GM19455 (cell line): ENCODE measurements around the gene DNASE1L1.
A peak's percentile ranks its signal among the peaks of the same experiment; 100 is the strongest.

Experiments used
- ATAC-seq: cut with Tn5 transposase; IDR thresholded peaks from one replicate; pipeline ENCODE4 v1.9.1; 2021; ENCODE audit not compliant: unreplicated experiment

DNASE1L1 gene

DNA sequence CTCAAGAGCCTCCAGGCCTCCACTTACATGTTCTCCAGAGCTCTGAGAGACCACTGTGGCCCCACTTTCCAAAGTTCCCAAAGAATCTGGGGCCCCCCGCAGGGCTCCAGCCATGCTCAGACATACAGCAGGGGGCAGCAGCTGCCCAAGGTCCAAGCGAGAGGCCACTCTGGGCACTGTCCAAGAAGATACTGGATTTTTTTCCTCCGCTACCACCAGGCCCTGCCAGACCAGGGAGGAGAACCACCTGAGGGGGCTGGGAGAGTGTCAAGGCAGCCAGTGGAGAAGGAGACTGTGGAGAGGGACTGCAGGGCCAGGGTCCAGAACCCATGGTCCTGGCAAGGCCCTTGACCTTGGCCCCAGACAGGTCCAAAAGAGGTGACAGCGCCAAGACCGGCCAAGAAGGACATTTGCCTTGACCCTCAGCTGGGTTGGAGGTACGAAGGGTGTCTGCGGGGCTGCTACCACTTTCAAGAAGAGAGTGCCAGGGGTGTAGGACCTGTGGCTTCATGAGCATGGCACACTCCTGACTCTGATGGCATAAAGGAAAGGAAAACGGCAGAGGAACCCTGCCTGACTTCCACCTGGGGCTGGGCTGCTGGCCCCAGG, 24.7 kb downstream of the DNASE1L1 start:
- ATAC-seq = no peak

DNA sequence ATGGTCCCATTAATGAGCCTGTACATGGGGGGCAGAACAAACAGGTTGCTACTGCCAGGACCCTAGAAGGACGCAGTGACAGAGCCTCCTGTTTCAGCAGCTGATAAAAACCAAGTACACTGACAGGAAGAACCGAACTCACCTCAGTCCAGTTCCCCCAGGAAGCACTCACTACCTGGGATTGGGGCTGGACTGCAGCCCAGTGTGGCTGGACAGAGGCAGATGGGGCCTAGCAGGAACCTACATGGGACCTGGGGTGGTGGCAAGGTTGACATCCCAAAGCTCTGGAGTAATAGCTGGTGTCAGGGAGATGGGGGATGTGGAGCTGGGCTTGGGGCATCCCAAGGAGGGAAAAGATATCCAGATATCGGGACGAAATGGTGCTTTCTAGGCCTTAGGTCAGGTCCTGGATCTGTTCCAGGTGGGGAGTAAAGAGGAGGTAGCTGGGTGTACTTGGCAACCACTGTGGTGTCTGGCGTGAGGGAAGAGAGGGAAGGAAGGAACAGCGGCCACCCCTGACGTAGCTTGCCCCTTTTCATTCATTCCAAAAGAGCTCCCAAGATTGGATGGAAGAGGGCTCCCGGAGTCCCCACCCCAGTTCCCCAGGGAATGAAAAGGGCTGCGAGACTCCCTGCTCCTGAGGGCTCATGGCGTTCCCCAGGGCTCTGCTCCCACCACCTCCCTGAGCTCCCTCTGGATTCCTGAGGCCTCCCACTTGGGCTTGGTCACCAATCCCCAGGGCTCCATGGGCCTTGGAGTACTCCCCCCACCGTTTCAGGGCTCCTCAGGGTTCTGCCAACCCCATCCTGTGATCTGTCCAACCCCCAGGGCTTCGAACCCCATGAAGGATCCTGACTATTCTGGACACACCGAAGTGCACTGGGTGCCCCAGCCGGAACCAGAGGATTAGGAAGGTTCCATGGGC, 25.4 kb downstream of the DNASE1L1 start:
- no peak for ATAC-seq

DNA sequence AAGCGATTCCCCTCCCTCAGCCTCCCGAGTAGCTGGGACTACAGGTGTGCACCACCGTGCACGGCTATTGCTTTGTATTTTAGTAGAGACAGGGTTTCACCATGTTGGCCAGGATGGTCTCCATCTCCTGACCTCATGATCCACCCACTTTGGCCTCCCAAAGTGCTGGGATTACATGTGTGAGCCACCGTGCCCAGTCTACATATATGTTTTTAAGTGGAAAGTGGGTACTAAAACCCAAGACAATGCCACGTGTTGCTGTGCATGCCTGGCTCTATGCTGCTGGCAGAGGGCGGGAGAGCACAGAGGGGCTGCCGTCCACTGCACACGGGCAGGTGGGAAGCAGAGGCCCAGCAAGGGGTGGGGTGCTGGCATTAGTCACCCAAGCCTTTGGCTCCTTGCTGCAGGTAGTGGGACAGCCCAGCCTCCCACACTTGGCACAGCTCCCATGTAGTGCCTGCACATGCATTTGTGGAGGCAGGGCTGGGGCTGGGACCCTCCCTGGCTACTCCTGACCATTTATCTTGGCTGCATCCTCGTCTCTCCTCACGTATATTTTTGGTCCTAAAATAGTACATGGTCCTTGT, 26.5 kb downstream of the DNASE1L1 start:
- ATAC-seq = no peak

DNA sequence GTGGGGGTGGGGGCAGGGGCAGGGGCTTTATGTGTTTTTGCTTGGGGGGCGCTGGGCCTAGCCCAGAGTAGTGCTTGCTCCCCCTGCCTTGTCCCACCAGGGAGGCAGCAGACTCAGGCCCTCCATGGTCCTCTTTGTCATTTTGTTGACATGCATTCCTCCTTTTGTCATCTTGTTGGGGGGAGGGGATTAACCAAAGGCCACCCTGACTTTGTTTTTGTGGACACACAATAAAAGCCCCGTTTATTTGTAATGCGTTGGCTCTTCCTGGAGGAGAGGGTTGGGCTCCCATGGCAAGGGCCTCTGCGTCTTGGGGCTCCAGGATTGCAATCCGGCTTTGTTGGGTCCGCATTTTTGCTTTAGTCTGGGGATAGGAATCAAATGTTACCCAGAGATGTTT, 27.8 kb downstream of the DNASE1L1 start:
- no peak for ATAC-seq

DNA sequence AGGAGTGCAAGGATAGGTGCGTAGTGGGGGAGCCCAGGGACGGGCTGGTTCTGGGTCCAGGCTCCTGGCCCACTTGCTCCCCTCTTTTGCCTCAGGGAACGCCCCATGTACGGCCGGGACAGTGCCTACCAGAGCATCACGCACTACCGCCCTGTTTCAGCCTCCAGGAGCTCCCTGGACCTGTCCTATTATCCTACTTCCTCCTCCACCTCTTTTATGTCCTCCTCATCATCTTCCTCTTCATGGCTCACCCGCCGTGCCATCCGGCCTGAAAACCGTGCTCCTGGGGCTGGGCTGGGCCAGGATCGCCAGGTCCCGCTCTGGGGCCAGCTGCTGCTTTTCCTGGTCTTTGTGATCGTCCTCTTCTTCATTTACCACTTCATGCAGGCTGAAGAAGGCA, 28.3 kb downstream of the DNASE1L1 start:
- no peak for ATAC-seq

DNA sequence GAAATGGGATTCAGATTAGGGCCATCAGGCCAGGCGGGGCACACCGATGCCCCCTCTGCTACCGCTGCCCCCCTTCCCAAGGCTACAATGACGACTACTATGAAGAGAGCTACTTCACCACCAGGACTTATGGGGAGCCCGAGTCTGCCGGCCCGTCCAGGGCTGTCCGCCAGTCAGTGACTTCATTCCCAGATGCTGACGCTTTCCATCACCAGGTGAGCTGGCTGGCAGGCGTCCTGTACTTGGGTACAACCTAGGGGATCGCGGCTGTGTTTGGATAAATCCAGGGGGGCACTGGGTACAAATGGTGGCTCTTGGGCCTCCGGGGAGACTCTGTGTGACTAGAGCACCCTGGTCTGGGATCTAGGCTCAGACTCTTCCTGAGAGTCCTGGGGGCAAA, 28.9 kb downstream of the DNASE1L1 start:
- ATAC-seq = no peak

DNA sequence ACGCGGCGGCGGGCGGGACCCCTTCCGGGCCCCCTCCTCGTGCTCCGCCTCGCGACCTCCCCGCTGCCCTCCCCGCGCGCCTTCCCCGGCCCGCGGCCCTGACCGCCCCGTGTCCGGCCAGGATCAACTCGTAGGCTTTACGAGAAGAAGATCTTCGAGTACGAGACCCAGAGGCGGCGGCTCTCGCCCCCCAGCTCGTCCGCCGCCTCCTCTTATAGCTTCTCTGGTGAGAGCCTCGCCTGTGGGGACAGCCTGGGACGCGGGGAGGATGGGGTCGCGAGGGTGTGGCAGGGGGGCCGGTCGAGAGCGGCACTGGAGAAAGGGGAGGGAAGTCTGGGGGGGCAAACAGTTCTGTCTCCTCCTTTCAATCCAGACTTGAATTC, 29.5 kb downstream of the DNASE1L1 start:
- ATAC-seq = no peak

DNA sequence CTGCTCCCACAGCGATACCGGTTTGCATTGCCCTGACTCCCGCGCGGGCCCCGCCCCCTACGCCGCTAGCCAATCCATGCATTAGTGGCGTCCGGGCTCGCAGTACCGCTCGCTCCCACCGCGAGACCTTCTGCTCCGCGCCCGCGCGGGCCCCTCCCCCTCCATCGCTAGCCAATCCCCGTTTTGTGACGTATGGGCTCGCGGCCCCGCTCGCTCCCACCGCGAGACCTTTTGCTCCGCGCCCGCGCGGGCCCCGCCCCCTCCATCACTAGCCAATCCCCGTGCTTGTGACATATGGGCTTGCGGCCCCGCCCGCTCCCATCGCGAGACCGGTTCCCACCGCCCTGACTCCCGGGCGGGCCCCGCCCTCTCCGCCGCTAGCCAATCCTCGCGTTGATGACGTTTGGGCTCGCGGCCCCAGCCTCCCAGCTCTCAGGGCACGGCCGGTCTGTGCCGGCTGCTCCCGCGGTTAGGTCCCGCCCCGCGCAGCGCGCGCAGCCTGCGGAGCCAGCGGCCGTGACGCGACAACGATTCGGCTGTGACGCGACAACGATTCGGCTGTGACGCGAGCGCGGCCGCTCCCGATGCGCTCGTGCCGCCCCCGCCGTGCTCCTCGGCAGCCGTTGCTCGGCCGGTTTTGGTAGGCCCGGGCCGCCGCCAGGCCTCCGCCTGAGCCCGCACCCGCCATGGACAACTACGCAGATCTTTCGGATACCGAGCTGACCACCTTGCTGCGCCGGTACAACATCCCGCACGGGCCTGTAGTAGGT, 30.1 kb downstream of the DNASE1L1 start, which contains the start of gene EMD:
EMD (plus strand) TSS at position 497 of the 770 bp plus-strand sequence; CDS start at position 687, 190 bp downstream.
- ATAC-seq = peak; percentile 74

DNA sequence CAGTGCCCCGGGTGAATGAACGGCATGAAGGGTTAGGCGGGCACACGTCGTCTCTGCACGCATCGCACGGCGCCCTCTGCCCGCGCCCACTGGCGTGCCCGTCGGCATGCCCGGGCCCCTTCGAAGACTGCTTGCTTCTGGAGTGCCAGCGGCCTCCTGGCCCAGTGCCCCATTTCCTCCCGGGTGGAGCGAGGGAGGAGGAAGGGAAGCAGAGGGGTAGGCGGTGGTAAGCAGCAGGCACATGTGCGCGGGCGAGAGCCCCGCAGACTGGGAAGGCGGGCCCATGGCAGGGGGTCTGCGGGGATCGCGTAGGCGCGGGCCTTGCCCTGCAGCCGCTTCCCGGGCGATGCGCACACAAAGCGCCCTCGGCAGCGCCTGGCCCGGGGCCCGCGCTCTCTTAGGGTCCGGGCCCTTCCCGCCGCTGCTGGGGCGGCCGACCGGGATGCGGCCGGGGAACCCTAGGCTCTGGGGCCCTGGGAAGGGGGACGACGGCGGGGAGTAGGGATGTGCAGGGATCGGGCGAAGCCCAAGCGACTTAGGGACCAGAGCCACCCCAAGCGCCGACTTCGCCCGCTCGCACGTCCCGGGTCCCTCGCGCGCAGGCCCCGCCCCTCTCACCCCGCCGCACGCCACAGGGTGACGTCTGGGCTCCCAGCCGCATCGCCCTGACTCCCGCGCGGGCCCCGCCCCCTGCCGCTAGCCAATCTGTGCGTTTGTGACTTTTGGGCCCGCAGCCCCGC, 30.8 kb downstream of the DNASE1L1 start:
- peak; percentile 67 for ATAC-seq

DNA sequence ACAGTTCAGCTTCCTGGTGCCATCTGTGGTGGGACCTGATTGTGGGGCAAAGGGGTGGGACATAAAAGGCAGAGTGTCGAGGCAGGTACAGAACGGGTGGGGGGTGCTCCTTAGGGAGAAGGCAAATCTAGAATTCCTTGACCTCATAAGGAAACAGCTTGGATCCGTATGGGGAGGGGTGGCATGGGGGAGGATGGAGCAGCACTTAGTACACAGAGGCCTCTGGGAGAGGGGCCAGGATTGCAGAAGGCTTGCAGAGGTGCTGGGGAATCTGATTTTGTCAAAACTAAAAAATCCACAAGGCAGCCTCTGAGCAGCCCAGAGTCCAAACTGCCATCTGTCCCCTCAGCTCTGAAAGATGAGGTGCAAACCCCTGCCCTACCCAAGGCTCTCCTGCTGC, 32.3 kb downstream of the DNASE1L1 start:
- no peak for ATAC-seq

DNA sequence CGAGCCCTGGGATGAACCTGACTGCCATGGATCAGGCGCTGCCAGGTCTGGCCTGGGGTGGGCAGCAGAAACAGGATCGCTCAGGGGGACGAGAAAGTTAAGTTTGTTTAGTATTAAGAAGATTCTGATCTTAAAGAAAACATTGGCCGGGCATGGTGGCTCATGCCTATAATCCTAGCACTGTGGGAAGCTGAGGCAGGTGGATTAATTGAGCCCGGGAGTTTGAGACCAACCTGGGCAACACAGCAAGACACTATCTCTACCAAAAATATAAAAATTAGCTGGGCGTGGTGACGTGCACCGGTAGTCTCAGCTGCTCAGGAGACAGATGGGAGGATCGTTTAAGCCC, 33.9 kb downstream of the DNASE1L1 start:
- no peak for ATAC-seq

DNA sequence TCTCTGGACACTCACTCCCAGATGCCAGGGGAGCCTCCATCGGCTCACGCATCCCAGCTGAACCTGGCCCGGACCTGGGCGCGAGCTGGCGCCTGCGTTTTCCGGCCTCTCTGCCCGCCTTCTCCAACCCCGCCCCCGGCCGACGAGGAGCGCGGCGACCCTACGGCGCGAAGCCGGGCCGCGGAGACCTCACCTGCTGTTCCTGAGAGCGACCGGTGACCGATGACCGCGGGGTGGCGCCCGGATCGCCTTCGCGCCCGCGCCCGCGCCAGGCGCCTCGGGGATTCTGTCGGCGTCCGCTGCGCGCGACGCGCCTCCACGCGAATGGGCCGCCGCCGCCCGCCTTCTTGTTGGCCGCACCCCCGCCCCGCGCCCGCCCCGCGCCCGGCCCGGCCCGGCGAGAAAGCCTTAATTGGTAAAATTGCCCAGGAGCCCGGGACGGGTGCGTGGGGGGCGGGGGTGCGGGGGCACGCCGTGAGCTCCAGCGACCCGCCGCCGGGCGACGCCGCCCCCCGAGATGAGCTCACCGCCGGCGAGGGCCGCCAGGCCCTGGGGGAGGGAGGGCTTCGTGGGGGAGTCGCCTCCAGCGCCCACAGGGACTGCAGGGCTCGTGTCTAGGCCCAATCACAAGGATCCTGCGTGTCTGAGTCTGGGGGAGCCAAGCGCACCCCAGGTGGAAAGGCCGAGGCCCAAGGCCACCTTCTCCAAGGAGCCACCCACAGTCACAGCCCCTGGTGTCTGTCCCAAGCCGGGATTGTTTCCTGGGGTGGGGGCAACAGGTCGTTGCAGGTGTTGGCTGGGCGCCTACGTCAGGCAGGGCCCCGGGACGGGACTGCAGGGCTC, 34.5 kb downstream of the DNASE1L1 start, which contains the start of gene FLNA:
FLNA (minus strand) TSS at position 322 of the 843 bp plus-strand sequence. CDS start 3,389 bp downstream, outside the sequence.
- no peak for ATAC-seq

DNA sequence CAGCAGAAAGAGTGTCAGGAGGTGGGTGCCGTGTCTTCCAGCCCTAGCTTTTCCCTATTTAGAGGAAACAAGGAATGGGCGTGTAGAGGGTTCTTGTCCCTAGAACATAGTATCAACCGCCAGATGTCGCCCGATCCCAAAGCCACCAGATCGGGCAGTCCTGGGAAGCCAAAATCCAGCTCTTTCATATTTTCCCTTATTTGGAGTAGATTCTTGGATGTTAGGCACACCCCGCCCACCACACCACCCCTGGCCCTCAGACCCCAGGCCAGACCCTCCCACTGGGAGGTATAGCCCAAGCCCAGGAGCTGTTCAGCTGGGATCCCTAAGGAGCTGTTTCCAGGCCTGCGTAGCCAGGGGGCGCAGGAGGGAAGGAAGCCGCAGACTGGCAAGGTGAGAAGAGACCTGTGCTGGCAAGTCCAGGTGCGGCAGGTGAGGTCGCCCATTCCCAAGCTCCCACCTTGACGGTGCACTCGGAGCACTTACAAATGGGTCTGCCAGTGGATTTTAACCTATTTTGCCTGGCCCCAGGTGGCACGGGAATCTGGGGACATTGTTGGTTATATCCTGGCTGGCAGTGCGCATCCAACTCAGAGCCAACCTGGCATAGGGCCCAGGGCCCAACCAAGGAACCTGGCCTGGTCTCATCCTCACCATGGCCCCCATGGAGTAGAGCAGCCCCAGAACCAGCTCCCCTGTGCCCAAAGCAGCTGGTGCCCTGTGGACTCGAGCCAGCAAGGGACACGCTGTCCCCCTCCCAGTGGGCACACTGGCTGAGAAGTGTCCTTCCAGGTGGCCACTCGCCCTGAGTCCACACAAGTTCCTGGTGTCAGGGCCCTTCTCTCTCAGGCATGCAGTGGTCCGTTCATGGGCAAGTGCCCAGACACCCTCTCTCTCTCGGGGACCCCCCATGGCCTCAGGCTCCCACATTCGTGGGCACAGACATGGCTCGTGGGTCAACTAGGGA, 35.4 kb downstream of the DNASE1L1 start:
- ATAC-seq = no peak

DNA sequence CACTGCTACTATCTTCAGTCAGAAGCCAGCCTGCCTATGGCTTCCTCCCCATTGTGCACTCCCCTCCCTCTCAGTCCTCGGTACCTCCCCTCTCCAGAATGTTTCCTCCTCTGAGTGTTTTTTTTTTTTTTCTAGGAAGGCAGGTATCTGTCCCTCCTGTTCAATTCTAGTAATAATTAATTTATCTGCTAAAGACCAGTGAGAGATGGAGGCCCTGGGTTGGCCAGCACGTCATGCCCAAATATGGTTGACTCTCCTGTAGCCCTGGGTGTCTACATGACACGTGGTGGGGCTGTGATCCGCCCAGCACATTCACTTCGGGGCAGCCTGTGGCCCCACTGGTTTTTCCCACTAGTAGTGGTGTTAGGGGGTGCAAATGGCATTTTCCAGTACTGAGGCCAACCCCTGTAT, 36.4 kb downstream of the DNASE1L1 start:
- no peak for ATAC-seq

DNA sequence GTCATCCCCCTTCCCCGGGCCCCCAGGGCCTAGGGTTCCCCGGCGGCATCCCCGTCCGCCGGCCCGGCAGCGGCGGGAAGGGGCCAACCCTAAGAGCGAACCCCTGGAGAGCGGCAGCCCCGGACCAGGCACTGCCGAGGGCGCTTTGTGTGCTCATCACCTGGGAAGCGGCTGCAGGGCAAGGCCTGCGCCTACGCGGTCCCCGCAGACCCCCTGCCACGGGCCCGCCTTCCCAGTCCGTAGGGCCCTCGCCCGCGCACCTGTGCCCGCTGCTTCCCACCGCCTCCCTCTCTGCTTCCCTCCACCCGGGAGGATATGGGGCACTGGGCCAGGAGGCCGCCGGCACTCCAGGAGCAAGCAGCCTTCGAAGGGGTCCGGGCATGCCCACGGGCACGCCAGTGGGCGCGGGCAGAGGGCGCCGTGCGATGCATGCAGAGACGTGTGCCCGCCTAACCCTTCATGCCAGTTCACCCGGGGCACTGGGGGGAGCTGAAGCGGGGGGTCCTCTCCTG, 37.2 kb downstream of the DNASE1L1 start:
- ATAC-seq = no peak

DNA sequence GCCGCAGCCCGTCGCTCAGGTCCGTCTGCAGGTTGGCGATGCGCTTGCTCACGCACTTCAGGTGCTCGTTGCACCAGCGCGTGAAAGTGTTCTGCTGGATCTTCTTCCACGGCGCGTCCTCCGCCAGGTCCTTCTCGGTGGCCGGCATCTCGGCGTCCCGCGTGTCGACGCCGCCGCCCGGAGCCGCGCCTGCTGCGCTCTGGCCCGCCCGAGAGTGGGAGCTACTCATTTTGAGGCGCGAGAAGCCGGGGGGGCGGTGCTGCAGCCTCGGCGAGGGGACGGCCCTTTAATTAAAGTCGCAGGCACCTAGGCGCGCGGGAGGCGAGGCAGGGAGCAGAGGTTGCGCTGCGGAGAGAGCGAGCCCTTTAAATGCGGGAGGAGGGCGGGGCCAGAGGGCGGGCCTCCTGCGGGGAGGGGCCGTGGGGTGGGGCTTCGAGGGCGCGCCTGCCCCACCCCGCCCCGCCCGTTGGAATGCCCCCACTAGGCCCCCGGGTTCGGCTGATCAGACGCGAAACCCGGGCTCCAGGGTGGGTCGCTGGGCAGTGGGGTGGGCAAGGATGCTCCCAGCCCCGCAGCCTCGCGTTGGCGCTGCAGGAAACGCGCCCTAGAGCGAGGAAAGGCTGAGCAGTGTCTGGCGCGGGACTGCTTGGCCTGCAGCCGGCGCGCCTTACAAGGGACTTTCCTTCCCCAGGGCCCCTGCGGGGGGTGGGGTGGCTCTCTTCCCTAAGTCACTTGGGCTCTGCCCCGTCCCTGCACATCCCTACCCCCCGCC, 37.9 kb downstream of the DNASE1L1 start:
- peak; percentile 59 for ATAC-seq

DNA sequence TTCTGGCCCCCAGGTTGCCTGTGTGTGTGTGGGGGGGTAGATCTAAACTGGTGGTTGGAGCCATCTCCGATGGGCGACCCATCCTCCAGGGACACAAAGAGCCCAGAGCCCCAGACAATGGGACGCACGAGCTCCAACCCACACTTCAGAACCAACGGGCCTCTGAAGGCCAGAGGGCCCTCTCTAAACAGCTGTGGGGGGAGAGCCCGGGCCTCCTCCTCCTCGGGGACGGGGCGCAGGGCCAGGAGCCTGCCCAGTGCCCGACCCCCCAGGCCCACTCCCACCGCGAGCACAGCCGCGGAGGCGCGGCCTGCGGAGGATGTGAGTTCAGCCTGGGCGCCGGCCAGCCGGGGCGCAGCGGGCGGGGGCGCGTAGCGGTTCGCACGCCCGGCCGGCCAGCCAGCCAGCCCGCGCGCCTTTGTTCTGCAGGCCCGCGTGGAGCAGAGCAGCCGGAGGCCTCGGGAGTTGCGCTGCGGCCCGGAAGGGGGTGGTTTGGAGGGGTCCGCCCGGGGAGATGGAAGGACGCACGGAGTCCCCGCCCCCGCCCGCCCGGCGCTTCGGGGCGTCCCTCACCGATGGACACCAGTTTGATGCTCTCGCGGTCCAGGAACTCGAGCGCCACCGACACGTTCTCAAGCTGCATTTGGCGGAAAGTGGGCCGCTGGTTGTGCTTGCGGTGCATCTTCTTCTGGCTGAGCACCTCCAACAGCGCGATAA, 38.6 kb downstream of the DNASE1L1 start:
- no peak for ATAC-seq
